ENCODE data around the gene LPXN. TPM values are rescaled to one million over a fixed set of nuclear protein-coding genes. Genes with fewer than 3 reads are reported as not detected.

LPXN gene
- total RNA-seq, 2 experiments from 2014 or later = 121 to 130 TPM

- CTCF ChIA-PET = interaction anchor here (0.6 kb wide), 1 partner anchor 1148 kb away, joined by 3 read pairs; no protein-coding TSS in a partner anchor
- POLR2A ChIA-PET = no interaction called here
Measured at GRCh38 chr11:58493676-58494075, 82.0 kb downstream of the LPXN start.

GRCh38 chr11:58490827-58491226 is 84.8 kb downstream of the LPXN start:
- ChIA-PET POLR2A (no interaction called here), CTCF (interaction anchor here (0.6 kb wide), 1 partner anchor 33 kb away, joined by 3 read pairs; no protein-coding TSS in a partner anchor)

- POLR2A ChIA-PET = no interaction called here
Measured at GRCh38 chr11:58487170-58487569, 88.5 kb downstream of the LPXN start.

GRCh38 chr11:58485961-58486360 is 89.7 kb downstream of the LPXN start:
- CTCF ChIA-PET = no interaction called here
- POLR2A ChIA-PET = no interaction called here

More at GRCh38 chr11:58487170-58487569, 88.5 kb downstream of the LPXN start:
- CTCF ChIA-PET = no interaction called here

Other genes starting within 250 kb of the LPXN start
- not detected for gene OR5B17, start 216.8 kb downstream of the LPXN start, total RNA-seq
- gene OR5B3, start 169.0 kb downstream of the LPXN start, total RNA-seq = not detected
- not detected for gene OR5B2, start 147.7 kb downstream of the LPXN start, total RNA-seq
- not detected for gene OR5B12, start 133.6 kb downstream of the LPXN start, total RNA-seq
- under 1 TPM; 0.30 to 0.40 TPM for gene OR5B21, start 67.8 kb downstream of the LPXN start, total RNA-seq
- gene ZFP91, start 3.2 kb upstream of the LPXN start, total RNA-seq = 10 to 100 TPM; 52.7 to 55.6 TPM
- 1 to 10 TPM; 2.2 to 2.3 TPM for gene CNTF, start 46.8 kb upstream of the LPXN start, total RNA-seq
- not detected for gene GLYAT, start 156.1 kb upstream of the LPXN start, total RNA-seq

All from activated CD8-positive, alpha-beta memory T cell treated with anti-CD3 and anti-CD28 coated beads for 36 hours (primary cell).